Thymus (tissue), 14 donors: ENCODE measurements around the gene IGF1R. TPM values are rescaled to one million over a fixed set of nuclear protein-coding genes. Genes with fewer than 3 reads are reported as not detected.

Source experiments
- DNase-seq, 9 donors: peaks; one replicate each; pipeline ENCODE4 v3.0.0-alpha.2; 2013; ENCODE audit warnings: low spot score in 9 of 9, low read depth in 6 of 9, missing footprints in 1 of 9
- H3K27ac ChIP-seq, 2 donors: one replicate each; pipeline ENCODE4 v1.5.1; 2013; ENCODE audit warnings: control low read depth in 1 of 2, low read depth in 1 of 2, low read length in 1 of 2, mild to moderate bottlenecking in 1 of 2, moderate library complexity in 1 of 2
- H3K27me3 ChIP-seq, 2 donors: one replicate each; pipeline ENCODE4 v1.5.1; 2013; ENCODE audit warnings: low read length in 1 of 2; ENCODE audit not compliant: control insufficient read depth in 2 of 2, insufficient read depth in 1 of 2
- H3K36me3 ChIP-seq, 2 donors: one replicate each; pipeline ENCODE4 v1.5.1; 2013; ENCODE audit warnings: low read length in 1 of 2, mild to moderate bottlenecking in 1 of 2, moderate library complexity in 1 of 2; ENCODE audit not compliant: control insufficient read depth in 2 of 2, insufficient read depth in 2 of 2
- H3K4me1 ChIP-seq, 2 donors: one replicate each; pipeline ENCODE4 v1.5.1; 2013; ENCODE audit warnings: low read length in 2 of 2; ENCODE audit not compliant: control insufficient read depth in 2 of 2, insufficient read depth in 2 of 2
- H3K4me3 ChIP-seq, 2 donors: one replicate each; pipeline ENCODE4 v1.5.1; 2013; ENCODE audit warnings: low read length in 2 of 2, control low read depth in 1 of 2, mild to moderate bottlenecking in 1 of 2
- H3K9me3 ChIP-seq, 2 donors: one replicate each; pipeline ENCODE4 v1.5.1; 2013; ENCODE audit warnings: low read length in 1 of 2, mild to moderate bottlenecking in 1 of 2; ENCODE audit not compliant: control insufficient read depth in 2 of 2, insufficient read depth in 1 of 2
- WGBS: extraction: QIAGEN DNeasy Blood & Tissue Kit; methylation state at CpG from one replicate; pipeline ENCODE4 v1.1.7; 2013; 5-methylcytosine and 5-hydroxymethylcytosine counted together
- long read RNA-seq, 10 donors: transcript quantifications; one replicate each; lab custom pipeline, GENCODE V29; 2026
- polyA plus RNA-seq: library from polyadenylated mRNA; stranded (reverse); fragments of 200-250 nt; gene quantifications from one replicate; pipeline ENCODE4 v1.2.3, GENCODE V29; 2013
- total RNA-seq: library from RNA; stranded (reverse); fragments of 120-200 nt; gene quantifications from one replicate; pipeline ENCODE4 v1.2.4, GENCODE V29; 2013
- donor health status: healthy.

IGF1R gene
- total RNA-seq (11.0 TPM), polyA plus RNA-seq (10.0 TPM)
- long read RNA-seq, donor 1, result 0 reads
- long read RNA-seq, donor 2, result 0 reads
- long read RNA-seq, donor 3, partial matches to known transcripts, result 0 of 1 reads
- long read RNA-seq, donor 3, other reads (novel, unspliced or antisense), result 0 of 1 reads
- long read RNA-seq, donor 4, full-length matches to known transcripts, result 3 of 3 reads
- long read RNA-seq, donor 4, partial matches to known transcripts, result 0 of 3 reads
- long read RNA-seq, donor 4, other reads (novel, unspliced or antisense), result 0 of 3 reads
- long read RNA-seq, donor 5, full-length matches to known transcripts, result 1 of 17 reads
- long read RNA-seq, donor 5, partial matches to known transcripts, result 16 of 17 reads
- long read RNA-seq, donor 5, other reads (novel, unspliced or antisense), result 0 of 17 reads
- long read RNA-seq, donor 6, full-length matches to known transcripts, result 4 of 4 reads
- long read RNA-seq, donor 6, partial matches to known transcripts, result 0 of 4 reads
- long read RNA-seq, donor 6, other reads (novel, unspliced or antisense), result 0 of 4 reads
- long read RNA-seq, donor 7, result 0 reads
- long read RNA-seq, donor 8, result 0 reads
- long read RNA-seq, donor 9, partial matches to known transcripts, result 0 of 1 reads
- long read RNA-seq, donor 9, other reads (novel, unspliced or antisense), result 0 of 1 reads
- long read RNA-seq, donor 10, full-length matches to known transcripts, result 1 of 1 reads
- long read RNA-seq, donor 10, partial matches to known transcripts, result 0 of 1 reads
- long read RNA-seq, donor 10, other reads (novel, unspliced or antisense), result 0 of 1 reads

- H3K4me1 ChIP-seq, result peaks cover 19 to 22% of the 10 kb centered on the region in 2 donors
- under 1% methylated on average over 106 of the region's 106 CpGs for WGBS
- H3K36me3 ChIP-seq, result no peaks in the 10 kb centered on the region
- H3K27me3 ChIP-seq, result peaks cover 34 to 43% of the 10 kb centered on the region in 2 donors
- H3K4me3 ChIP-seq, result peak within 1 kb of the TSS; percentile 69 to 85
- peak in 7 of 9 donors; percentile 58 to 97 (median 90) for DNase-seq
- H3K9me3 ChIP-seq, result no peaks in the 10 kb centered on the region
- H3K27ac ChIP-seq, result peak within 1 kb of the TSS; percentile 91 to 95
Observed at GRCh38 chr15:98647774-98648653, at the start of gene IGF1R. Gene IGF1R, plus strand, starts transcription at chr15:98648539. Its CDS starts 1,043 bp downstream, at chr15:98649582.

DNA sequence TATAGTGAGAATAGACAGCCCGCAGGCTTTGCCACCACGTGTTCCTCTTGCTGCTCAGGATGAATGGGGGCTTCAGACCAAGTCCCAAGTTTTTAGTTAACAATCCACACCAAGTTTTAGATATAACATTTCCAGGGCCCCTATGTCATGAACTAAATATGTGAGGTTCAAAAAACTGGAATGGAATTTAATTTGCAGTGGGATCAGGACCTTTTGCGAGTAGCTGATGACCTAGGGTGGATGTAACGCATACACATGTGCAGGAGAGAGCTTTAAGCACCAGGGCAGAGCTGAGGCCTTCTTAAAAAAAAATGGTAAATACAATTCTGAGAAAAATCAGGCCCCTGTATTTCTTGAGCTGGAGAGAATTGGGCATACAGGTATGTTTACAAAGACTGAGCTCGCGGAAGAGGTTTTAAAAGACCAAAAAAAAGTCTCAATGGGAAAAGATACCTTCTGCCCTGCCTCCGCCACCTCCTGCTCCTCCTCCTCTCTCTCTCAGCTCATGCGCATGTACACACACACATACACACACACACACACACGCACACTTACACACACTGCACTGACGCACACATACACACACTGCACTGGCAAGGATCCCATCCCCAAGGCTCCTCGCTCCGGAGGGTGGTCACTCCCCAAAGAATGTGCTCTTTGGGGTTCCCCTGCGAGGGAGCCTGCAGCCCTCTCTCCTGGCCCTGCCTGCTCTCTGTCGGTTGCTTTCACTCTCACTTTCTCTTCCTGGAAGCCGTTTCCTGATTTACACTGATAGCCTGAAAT, 48.2 kb upstream of the IGF1R start:
- H3K4me3 ChIP-seq, result peak overlapping the region; percentile 43 to 63
- peak; percentile 27 to 81 (median 47) for DNase-seq
- peak overlapping the region; percentile 70 to 85 for H3K27ac ChIP-seq
- peaks cover 0 to 2% of the 10 kb centered on the region in 2 donors for H3K9me3 ChIP-seq
- H3K36me3 ChIP-seq, result no peaks in the 10 kb centered on the region
- WGBS, result 8% methylated on average over 15 of the region's 15 CpGs
- no peaks in the 10 kb centered on the region for H3K27me3 ChIP-seq
- H3K4me1 ChIP-seq, result peaks cover 2 to 11% of the 10 kb centered on the region in 2 donors

DNA sequence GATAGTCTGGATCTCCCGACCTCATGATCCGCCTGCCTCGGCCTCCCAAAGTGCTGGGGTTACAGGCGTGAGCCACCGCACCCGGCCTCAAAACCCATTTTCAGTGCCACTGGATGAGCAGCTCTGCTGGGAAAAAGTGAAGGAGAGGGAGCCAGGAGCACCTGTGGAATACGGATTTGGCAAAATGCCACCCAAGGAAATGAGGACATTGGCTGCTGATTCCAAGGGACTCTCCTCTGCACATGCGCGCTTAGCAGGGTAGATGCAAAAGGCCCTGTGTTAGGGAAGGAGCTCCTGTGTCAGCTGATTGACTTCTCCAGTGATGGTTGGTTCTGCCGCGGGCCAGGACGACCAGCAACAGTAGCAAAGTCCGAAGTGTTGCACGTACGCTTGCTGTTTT, 43.4 kb upstream of the IGF1R start:
- Histone ChIP-seq H3K9me3 (peaks cover 0 to 2% of the 10 kb centered on the region in 2 donors), H3K4me3 (no peak overlapping the region), H3K27ac (no peak overlapping the region), H3K27me3 (no peaks in the 10 kb centered on the region), H3K4me1 (peaks cover 2 to 9% of the 10 kb centered on the region in 2 donors), H3K36me3 (no peaks in the 10 kb centered on the region)
- WGBS, result 96% methylated on average over 15 of the region's 15 CpGs
- DNase-seq, result no peak

DNA sequence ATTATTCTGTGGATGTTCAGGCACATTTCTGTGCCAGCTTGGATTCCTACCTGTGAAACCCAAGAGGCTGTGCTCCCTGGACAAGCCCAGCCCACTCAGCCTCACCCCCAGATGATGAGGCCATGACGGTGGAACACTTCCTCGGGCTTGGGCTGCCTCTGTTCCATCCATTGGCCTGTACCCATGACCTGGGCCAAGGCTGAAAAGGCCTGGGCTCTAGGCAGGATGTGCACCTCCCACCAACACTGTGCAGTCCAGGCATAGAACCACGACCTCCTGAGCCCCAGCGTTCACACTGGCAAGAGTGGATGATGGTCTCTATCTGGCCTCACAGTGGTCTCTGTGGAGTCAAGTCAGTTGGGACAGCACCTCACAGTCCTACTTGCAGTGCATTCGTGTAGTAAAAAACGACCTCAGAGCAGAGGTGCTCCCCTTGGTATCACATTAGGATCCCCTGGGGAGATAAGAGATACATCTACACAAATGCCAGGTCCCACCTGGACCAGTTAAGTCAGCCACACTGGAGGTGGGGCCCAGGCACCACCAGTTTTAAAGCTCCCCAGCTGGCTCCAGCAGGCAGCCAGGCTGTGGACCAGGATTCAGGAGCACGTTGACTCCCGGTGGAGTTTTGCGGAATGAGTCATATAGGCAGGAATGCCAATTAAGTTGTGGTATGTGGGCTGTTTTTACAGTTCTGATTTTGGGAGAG, 39.0 kb upstream of the IGF1R start:
- Histone ChIP-seq H3K27ac (no peak overlapping the region), H3K27me3 (no peaks in the 10 kb centered on the region), H3K4me3 (no peak overlapping the region), H3K9me3 (no peaks in the 10 kb centered on the region), H3K4me1 (peaks cover 3 to 14% of the 10 kb centered on the region in 2 donors), H3K36me3 (no peaks in the 10 kb centered on the region)
- WGBS, result 86% methylated on average over 9 of the region's 9 CpGs
- no peak for DNase-seq

GRCh38 chr15:98610991-98611390, 37.3 kb upstream of the IGF1R start:
- Histone ChIP-seq H3K9me3 (no peaks in the 10 kb centered on the region), H3K27ac (no peak overlapping the region), H3K4me3 (no peak overlapping the region), H3K27me3 (no peaks in the 10 kb centered on the region), H3K36me3 (no peaks in the 10 kb centered on the region), H3K4me1 (peaks cover 3 to 14% of the 10 kb centered on the region in 2 donors)
- DNase-seq, result no peak
- WGBS, result 93% methylated on average over 4 of the region's 4 CpGs

- no peak overlapping the region for H3K27ac ChIP-seq
- no peaks in the 10 kb centered on the region for H3K36me3 ChIP-seq
- DNase-seq, result no peak
- peaks cover 3 to 14% of the 10 kb centered on the region in 2 donors for H3K4me1 ChIP-seq
- no peaks in the 10 kb centered on the region for H3K27me3 ChIP-seq
- H3K4me3 ChIP-seq, result no peak overlapping the region
- 99% methylated on average over 2 of the region's 2 CpGs for WGBS
- H3K9me3 ChIP-seq, result no peaks in the 10 kb centered on the region
Observed at GRCh38 chr15:98611808-98612207, 36.5 kb upstream of the IGF1R start.

DNA sequence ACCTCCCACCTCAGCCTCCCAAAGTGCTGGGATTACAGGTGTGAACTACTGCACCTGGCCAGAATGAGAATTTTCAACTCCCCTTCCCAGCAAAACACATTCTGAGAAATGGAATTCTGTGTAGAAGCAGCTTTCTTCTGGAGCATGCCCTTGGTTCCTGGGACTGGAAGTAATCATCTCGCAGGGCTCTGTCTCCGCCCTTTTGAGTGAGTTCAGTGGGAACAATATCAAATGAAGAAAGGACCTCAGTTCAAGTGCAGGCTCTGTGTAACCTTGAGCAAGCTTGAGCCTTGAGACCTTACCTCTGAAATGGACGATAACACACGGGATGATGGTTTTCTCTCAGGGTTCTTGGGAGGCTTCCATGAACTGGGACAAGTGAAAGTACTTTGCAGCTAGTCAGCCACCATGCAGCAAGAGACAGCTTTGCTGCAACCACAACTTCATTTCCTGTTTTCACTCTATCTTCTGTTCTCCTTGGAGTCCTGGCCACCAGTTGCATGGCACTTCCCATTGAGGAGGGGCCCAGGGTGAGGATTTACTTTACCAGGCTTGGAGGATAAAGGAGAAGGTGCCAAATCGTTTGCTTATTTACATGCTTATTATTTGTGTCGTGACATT, 35.7 kb upstream of the IGF1R start:
- 79% methylated on average over 6 of the region's 6 CpGs for WGBS
- H3K36me3 ChIP-seq, result no peaks in the 10 kb centered on the region
- peak in 4 of 9 donors; percentile 3 to 47 (median 20) for DNase-seq
- H3K4me3 ChIP-seq, result no peak overlapping the region
- H3K9me3 ChIP-seq, result no peaks in the 10 kb centered on the region
- H3K27ac ChIP-seq, result no peak overlapping the region
- peaks cover 3 to 14% of the 10 kb centered on the region in 2 donors for H3K4me1 ChIP-seq
- H3K27me3 ChIP-seq, result no peaks in the 10 kb centered on the region
